Spleen (tissue), 7 donors: ENCODE results near the gene EIF3I.

Experiments used
- POLR2A ChIP-seq, 3 donors: fragments of 450-650 bp; IDR thresholded peaks; one replicate each; pipeline ENCODE4 v1.5.1; 2017; ENCODE audit warnings: antibody characterized with exemption in 3 of 3, mild to moderate bottlenecking in 1 of 3
- TF ChIP-seq, protein P1 (sequence below), 11 experiments: fragments of 200-600 bp in 7 of 11; fragments of 450-650 bp in 4 of 11; sonication (generic) in 4 of 11; IDR thresholded peaks in 8 of 11; conservative IDR thresholded peaks in 3 of 11; 1 replicate in 7 of 11; 2 replicates in 4 of 11; pipeline versions ENCODE4 v1.4.0 to v1.8.0; 2016 to 2021; ENCODE audit warnings: antibody characterized with exemption in 11 of 11, inconsistent platforms in 4 of 11, mild to moderate bottlenecking in 1 of 11
- donor health status: DM: no; HTN: no; CAD: no; lungs with moderate emphysema.
- donor health status: DM: no; HTN: no; CAD: no.
- donor health status: DM: no; HTN: no; CAD: no.

DNA sequence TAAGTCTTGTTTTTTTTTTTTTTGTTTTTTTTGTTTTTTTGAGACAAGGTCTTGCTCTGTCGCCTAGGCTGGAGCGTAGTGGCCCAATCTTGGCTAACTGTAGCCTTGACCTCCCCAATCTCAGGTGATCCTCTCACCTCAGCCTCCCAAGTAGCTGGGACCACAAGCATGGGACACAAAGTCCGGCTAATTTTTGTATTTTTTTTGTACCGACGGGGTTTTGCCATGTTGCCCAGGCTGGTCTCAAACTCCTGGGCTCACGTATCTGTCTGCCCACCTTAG is 35.0 kb downstream of the EIF3I start:
- TF ChIP-seq, protein P1, sequence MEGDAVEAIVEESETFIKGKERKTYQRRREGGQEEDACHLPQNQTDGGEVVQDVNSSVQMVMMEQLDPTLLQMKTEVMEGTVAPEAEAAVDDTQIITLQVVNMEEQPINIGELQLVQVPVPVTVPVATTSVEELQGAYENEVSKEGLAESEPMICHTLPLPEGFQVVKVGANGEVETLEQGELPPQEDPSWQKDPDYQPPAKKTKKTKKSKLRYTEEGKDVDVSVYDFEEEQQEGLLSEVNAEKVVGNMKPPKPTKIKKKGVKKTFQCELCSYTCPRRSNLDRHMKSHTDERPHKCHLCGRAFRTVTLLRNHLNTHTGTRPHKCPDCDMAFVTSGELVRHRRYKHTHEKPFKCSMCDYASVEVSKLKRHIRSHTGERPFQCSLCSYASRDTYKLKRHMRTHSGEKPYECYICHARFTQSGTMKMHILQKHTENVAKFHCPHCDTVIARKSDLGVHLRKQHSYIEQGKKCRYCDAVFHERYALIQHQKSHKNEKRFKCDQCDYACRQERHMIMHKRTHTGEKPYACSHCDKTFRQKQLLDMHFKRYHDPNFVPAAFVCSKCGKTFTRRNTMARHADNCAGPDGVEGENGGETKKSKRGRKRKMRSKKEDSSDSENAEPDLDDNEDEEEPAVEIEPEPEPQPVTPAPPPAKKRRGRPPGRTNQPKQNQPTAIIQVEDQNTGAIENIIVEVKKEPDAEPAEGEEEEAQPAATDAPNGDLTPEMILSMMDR (IDR thresholded peaks at IDR 0.05 in 8 of 11, conservative IDR thresholded peaks at IDR 0.05 in 3 of 11), result no peak
- no peak for TF ChIP-seq POLR2A (IDR thresholded peaks at IDR 0.05)
